Liver (tissue), 9 donors: ENCODE results near the gene ZNF622. TPM values are rescaled to one million over a fixed set of nuclear protein-coding genes. Genes with fewer than 3 reads are reported as not detected.
A peak's percentile ranks its signal among the peaks of the same experiment; 100 is the strongest.

Experiments
- DNase-seq: peaks from one replicate; pipeline ENCODE4 v3.0.0-alpha.2; 2017; ENCODE audit warnings: low spot score
- H3K27ac ChIP-seq, 2 donors: one replicate each; pipeline ENCODE4 v1.7.0; 2013; ENCODE audit warnings: inconsistent platforms in 2 of 2, low read length in 2 of 2, control low read depth in 1 of 2, low read depth in 1 of 2, mild to moderate bottlenecking in 1 of 2
- H3K27me3 ChIP-seq, 4 donors: one replicate each; pipeline versions ENCODE4 v1.6.1 to v1.7.0; 2013; ENCODE audit warnings: low read length in 3 of 4, inconsistent platforms in 1 of 4, mild to moderate bottlenecking in 1 of 4, moderate library complexity in 1 of 4; ENCODE audit not compliant: control insufficient read depth in 4 of 4, insufficient read depth in 4 of 4
- H3K36me3 ChIP-seq, 4 donors: one replicate each; pipeline versions ENCODE4 v1.6.1 to v1.7.0; 2013; ENCODE audit warnings: low read length in 3 of 4, mild to moderate bottlenecking in 3 of 4, low read depth in 1 of 4, moderate library complexity in 1 of 4; ENCODE audit not compliant: control insufficient read depth in 4 of 4, insufficient read depth in 3 of 4
- H3K4me1 ChIP-seq, 4 donors: one replicate each; pipeline versions ENCODE4 v1.6.1 to v1.7.0; 2013; ENCODE audit warnings: low read length in 3 of 4, mild to moderate bottlenecking in 3 of 4, moderate library complexity in 1 of 4; ENCODE audit not compliant: control insufficient read depth in 4 of 4, insufficient read depth in 4 of 4
- H3K4me3 ChIP-seq, 3 donors: one replicate each; pipeline versions ENCODE4 v1.6.1 to v1.7.0; 2013; ENCODE audit warnings: low read length in 3 of 3, control low read depth in 1 of 3, low read depth in 1 of 3, mild to moderate bottlenecking in 1 of 3
- H3K9ac ChIP-seq, 2 donors: one replicate each; pipeline ENCODE4 v1.7.0; 2013; ENCODE audit warnings: low read length in 2 of 2, mild to moderate bottlenecking in 2 of 2, moderate library complexity in 2 of 2, control low read depth in 1 of 2, low read depth in 1 of 2
- H3K9me3 ChIP-seq, 4 donors: one replicate each; pipeline versions ENCODE4 v1.6.1 to v1.7.0; 2013; ENCODE audit warnings: low read length in 3 of 4; ENCODE audit not compliant: control insufficient read depth in 4 of 4
- CTCF ChIP-seq: fragments of 150-350 bp; IDR thresholded peaks from 2 replicates; pipeline ENCODE4 v1.5.1; 2017; ENCODE audit warnings: improper control_type of control experiment, low read depth, low read length; ENCODE audit not compliant: missing input control
- GABPA ChIP-seq, 2 donors: IDR thresholded peaks in 1 of 2; conservative IDR thresholded peaks in 1 of 2; 2 replicates each; pipeline ENCODE4 v1.6.1; 2016; ENCODE audit warnings: antibody characterized with exemption in 2 of 2, mild to moderate bottlenecking in 1 of 2, moderate library complexity in 1 of 2
- HNF4A ChIP-seq, 2 donors: conservative IDR thresholded peaks; 2 replicates each; pipeline ENCODE4 v1.6.1; 2016; ENCODE audit warnings: antibody characterized with exemption in 2 of 2, mild to moderate bottlenecking in 2 of 2
- JUND ChIP-seq, 2 donors: IDR thresholded peaks; 2 replicates each; pipeline ENCODE4 v1.6.1; 2016; ENCODE audit warnings: antibody characterized with exemption in 2 of 2
- RAD21 ChIP-seq, 2 donors: IDR thresholded peaks; 2 replicates each; pipeline ENCODE4 v1.6.1; 2016; ENCODE audit warnings: antibody characterized with exemption in 2 of 2, mild to moderate bottlenecking in 2 of 2
- REST ChIP-seq: IDR thresholded peaks from 2 replicates; pipeline ENCODE4 v1.6.1; 2016; ENCODE audit warnings: antibody characterized with exemption, mild to moderate bottlenecking
- ZBTB33 ChIP-seq: IDR thresholded peaks from 2 replicates; pipeline ENCODE4 v1.6.1; 2016; ENCODE audit warnings: antibody characterized with exemption
- WGBS: extraction: QIAGEN DNeasy Blood & Tissue Kit; methylation state at CpG from one replicate; pipeline ENCODE4 v1.1.7; 2013; 5-methylcytosine and 5-hydroxymethylcytosine counted together
- polyA plus RNA-seq, 2 donors: library from polyadenylated mRNA; stranded (reverse) in 1 of 2; unstranded in 1 of 2; fragments of 200-250 nt in 1 of 2; fragments of >200 nt in 1 of 2; fragmentation: Nextera tagmentation in 1 of 2; extraction: Ambion mirVana in 1 of 2; gene quantifications; one replicate each; pipeline versions ENCODE4 v1.2.1 to v1.2.3, GENCODE V29; 2013 to 2015
- total RNA-seq, 2 donors: library from RNA; depleted of rRNA; stranded (reverse); fragments of >200 nt; gene quantifications; one replicate each; pipeline ENCODE4 v1.2.3, GENCODE V29; 2014
- donor health status: healthy.
- donor health status: healthy.
- donor health status: healthy.
- donor health status: healthy.
- donor health status: healthy.

Gene ZNF622
- total and polyA plus RNA-seq, 4 donors = 12.8 to 18.7 (median 16.4) TPM

- no peak for TF ChIP-seq ZBTB33
Observed at GRCh38 chr5:16457451-16457850, 8.1 kb downstream of the ZNF622 start (continued).

- WGBS = 42% methylated on average over 4 of the region's 4 CpGs
Observed at GRCh38 chr5:16456103-16456832, 9.3 kb downstream of the ZNF622 start.

More at GRCh38 chr5:16456103-16456832, 9.3 kb downstream of the ZNF622 start:
- H3K27ac ChIP-seq = no peak overlapping the region
- peaks cover 15 to 75% (median 45%) of the 10 kb centered on the region in 4 donors for H3K36me3 ChIP-seq
- no peaks in the 10 kb centered on the region for H3K9me3 ChIP-seq
- H3K4me3 ChIP-seq = no peak overlapping the region
- H3K9ac ChIP-seq = peak overlapping the region in 1 of 2 donors; percentile 6
- TF ChIP-seq CTCF (peak; percentile 67), JUND (IDR thresholded peaks at IDR 0.05) (no peak), RAD21 (IDR thresholded peaks at IDR 0.05) (peak; percentile 71 to 79), ZBTB33 (no peak), HNF4A (conservative IDR thresholded peaks at IDR 0.05) (peak in 1 of 2 donors; percentile 24), GABPA (IDR thresholded peaks at IDR 0.05 in 1 of 2, conservative IDR thresholded peaks at IDR 0.05 in 1 of 2) (no peak), REST (no peak)
- DNase-seq = no peak
- peaks cover 0 to 11% (median 4%) of the 10 kb centered on the region in 4 donors for H3K4me1 ChIP-seq
- no peaks in the 10 kb centered on the region for H3K27me3 ChIP-seq
